Measurements from ENCODE around the gene MAP3K9.

Gene MAP3K9

GRCh38 chr14:70785556-70785955, 23.8 kb downstream of the MAP3K9 start:
- DNase-seq (ENCODE audit: low spot score) = no peak

GRCh38 chr14:70784886-70785285, 24.4 kb downstream of the MAP3K9 start:
- DNase-seq (ENCODE audit: low spot score) = no peak

GRCh38 chr14:70782361-70782760, 27.0 kb downstream of the MAP3K9 start:
- DNase-seq (ENCODE audit: low spot score) = no peak

GRCh38 chr14:70780396-70781075, 28.8 kb downstream of the MAP3K9 start:
- DNase-seq (ENCODE audit: low spot score) = no peak

GRCh38 chr14:70779667-70780066, 29.6 kb downstream of the MAP3K9 start:
- no peak for DNase-seq (ENCODE audit: low spot score)

GRCh38 chr14:70776197-70776596, 33.1 kb downstream of the MAP3K9 start:
- DNase-seq (ENCODE audit: low spot score) = no peak

GRCh38 chr14:70773182-70773862, 36.0 kb downstream of the MAP3K9 start:
- no peak for DNase-seq (ENCODE audit: low spot score)

- DNase-seq (ENCODE audit: low spot score) = no peak
Observed at GRCh38 chr14:70771781-70772212, 37.5 kb downstream of the MAP3K9 start.

GRCh38 chr14:70770490-70770889, 38.8 kb downstream of the MAP3K9 start:
- DNase-seq (ENCODE audit: low spot score) = no peak

- DNase-seq (ENCODE audit: low spot score) = no peak
Observed at GRCh38 chr14:70759398-70759797, 49.9 kb downstream of the MAP3K9 start.

- no peak for DNase-seq (ENCODE audit: low spot score)
Observed at GRCh38 chr14:70755655-70756054, 53.7 kb downstream of the MAP3K9 start.

- DNase-seq (ENCODE audit: low spot score) = no peak
Observed at GRCh38 chr14:70754991-70755390, 54.3 kb downstream of the MAP3K9 start.

- DNase-seq (ENCODE audit: low spot score) = no peak
Observed at GRCh38 chr14:70753518-70753953, 55.8 kb downstream of the MAP3K9 start.

- no peak for DNase-seq (ENCODE audit: low spot score)
Observed at GRCh38 chr14:70748422-70748821, 60.9 kb downstream of the MAP3K9 start.

GRCh38 chr14:70744641-70745040, 64.7 kb downstream of the MAP3K9 start:
- no peak for DNase-seq (ENCODE audit: low spot score)

- DNase-seq (ENCODE audit: low spot score) = no peak
Observed at GRCh38 chr14:70742316-70742715, 67.0 kb downstream of the MAP3K9 start.

GRCh38 chr14:70741482-70741881, 67.8 kb downstream of the MAP3K9 start:
- DNase-seq (ENCODE audit: low spot score) = no peak

- no peak for DNase-seq (ENCODE audit: low spot score)
Observed at GRCh38 chr14:70735043-70735442, 74.3 kb downstream of the MAP3K9 start.

- DNase-seq (ENCODE audit: low spot score) = no peak
Observed at GRCh38 chr14:70731447-70732239, 77.7 kb downstream of the MAP3K9 start.

GRCh38 chr14:70730393-70730792, 78.9 kb downstream of the MAP3K9 start:
- DNase-seq (ENCODE audit: low spot score) = no peak

- DNase-seq (ENCODE audit: low spot score) = no peak
Observed at GRCh38 chr14:70726651-70727375, 82.5 kb downstream of the MAP3K9 start.

GRCh38 chr14:70724944-70725343, 84.4 kb downstream of the MAP3K9 start:
- no peak for DNase-seq (ENCODE audit: low spot score)

Measured in hepatic stellate cell (primary cell).